C4-2B (cell line): ENCODE measurements around the gene ETNK2.

Experiments
- ZFX ChIP-seq: fragments of 450-650 bp; IDR thresholded peaks from 2 replicates; pipeline ENCODE4 v1.6.1; 2017
- TF ChIP-seq, protein P1 (sequence below): fragments of 450-650 bp; conservative IDR thresholded peaks from 2 replicates; pipeline ENCODE4 v1.5.1; 2017; ENCODE audit warnings: mild to moderate bottlenecking

DNA sequence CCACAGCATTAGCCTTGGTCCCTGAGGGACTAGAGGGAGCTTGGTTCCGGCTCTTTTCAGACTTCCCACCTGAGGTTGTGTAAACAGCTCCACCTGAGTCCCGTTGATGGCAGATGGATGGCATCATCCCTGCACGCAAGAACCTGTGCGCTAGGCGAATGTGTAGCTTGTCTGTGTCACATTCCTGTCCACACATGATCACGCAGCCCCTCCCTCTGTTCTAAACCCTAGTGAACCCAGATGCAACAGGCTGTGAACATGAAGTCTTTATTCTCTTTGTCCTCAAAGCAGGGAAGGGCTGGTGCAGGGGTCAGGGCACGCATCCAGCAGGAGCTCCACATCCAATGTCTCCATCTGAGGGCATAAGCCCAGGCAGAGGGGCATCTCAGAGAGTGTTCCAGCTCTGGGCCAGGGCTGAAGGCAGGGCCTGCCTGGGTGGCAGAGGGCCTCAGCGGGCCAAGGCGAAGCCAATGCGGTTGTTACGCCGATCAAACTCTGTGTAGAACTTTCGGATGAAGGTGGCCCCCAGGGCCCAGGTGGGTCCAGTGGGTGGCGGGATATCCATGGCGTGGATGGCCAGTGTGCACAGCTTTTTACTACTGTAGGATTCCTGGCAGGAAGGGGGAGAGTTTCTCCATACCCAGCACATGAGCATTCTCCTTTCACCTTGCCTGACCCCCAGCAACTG, 2.9 kb upstream of the ETNK2 start:
- TF ChIP-seq, protein P1, sequence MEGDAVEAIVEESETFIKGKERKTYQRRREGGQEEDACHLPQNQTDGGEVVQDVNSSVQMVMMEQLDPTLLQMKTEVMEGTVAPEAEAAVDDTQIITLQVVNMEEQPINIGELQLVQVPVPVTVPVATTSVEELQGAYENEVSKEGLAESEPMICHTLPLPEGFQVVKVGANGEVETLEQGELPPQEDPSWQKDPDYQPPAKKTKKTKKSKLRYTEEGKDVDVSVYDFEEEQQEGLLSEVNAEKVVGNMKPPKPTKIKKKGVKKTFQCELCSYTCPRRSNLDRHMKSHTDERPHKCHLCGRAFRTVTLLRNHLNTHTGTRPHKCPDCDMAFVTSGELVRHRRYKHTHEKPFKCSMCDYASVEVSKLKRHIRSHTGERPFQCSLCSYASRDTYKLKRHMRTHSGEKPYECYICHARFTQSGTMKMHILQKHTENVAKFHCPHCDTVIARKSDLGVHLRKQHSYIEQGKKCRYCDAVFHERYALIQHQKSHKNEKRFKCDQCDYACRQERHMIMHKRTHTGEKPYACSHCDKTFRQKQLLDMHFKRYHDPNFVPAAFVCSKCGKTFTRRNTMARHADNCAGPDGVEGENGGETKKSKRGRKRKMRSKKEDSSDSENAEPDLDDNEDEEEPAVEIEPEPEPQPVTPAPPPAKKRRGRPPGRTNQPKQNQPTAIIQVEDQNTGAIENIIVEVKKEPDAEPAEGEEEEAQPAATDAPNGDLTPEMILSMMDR: no peak
- no peak for TF ChIP-seq ZFX
